WTC11 (cell line): Measurements from ENCODE around the gene KLK15. TPM values are rescaled to one million over a fixed set of nuclear protein-coding genes. Genes with fewer than 3 reads are reported as not detected.

Experiments
- ATAC-seq: fragments of 200-7000 bp; cut with Tn5 transposase; 2 replicates; pipeline ENCODE4 v1.10.0; 2021; ENCODE audit warnings: mild to moderate bottlenecking, moderate library complexity
- CTCF ChIA-PET: fragments of 300-600 bp; sonication (Branson Sonifier 250); formaldehyde crosslinking; loops from one replicate; lab custom pipeline; 2021; ENCODE audit warnings: antibody characterized with exemption; lab: Charles Lee
- POLR2A ChIA-PET: fragments of 350-600 bp; sonication (Branson Sonifier 250); formaldehyde crosslinking; loops from one replicate; lab custom pipeline; 2021; ENCODE audit warnings: antibody characterized with exemption; lab: Charles Lee
- DNase-seq: peaks from one replicate; pipeline ENCODE4 v3.0.0; 2021; ENCODE audit warnings: low spot score
- H3K27ac Mint-ChIP-seq: 2 replicates; pipeline ENCODE4 v1.8.0; 2021; ENCODE audit warnings: mixed read lengths
- H3K27me3 Mint-ChIP-seq: 2 replicates; pipeline ENCODE4 v1.8.0; 2021; ENCODE audit warnings: low read depth, mild to moderate bottlenecking, moderate library complexity, mixed read lengths
- H3K36me3 Mint-ChIP-seq: 2 replicates; pipeline ENCODE4 v1.8.0; 2021; ENCODE audit warnings: mixed read lengths
- H3K4me1 Mint-ChIP-seq: 2 replicates; pipeline ENCODE4 v1.8.0; 2022; ENCODE audit warnings: mixed read lengths
- H3K4me3 Mint-ChIP-seq: 2 replicates; pipeline ENCODE4 v1.8.0; 2021; ENCODE audit warnings: mild to moderate bottlenecking, moderate library complexity, mixed read lengths
- H3K9me3 Mint-ChIP-seq: 2 replicates; pipeline ENCODE4 v1.8.0; 2021; ENCODE audit warnings: mixed read lengths
- ATF1 ChIP-seq: sonication (generic); formaldehyde crosslinking; IDR thresholded peaks from 2 replicates; pipeline ENCODE4 v1.8.1; 2023; ENCODE audit warnings: mild to moderate bottlenecking, moderate library complexity, missing genetic modification reagents
- CBFB ChIP-seq: sonication (generic); formaldehyde crosslinking; IDR thresholded peaks from 2 replicates; pipeline ENCODE4 v1.8.1; 2022; ENCODE audit warnings: mild to moderate bottlenecking, low read depth, missing genetic modification reagents
- CREB1 ChIP-seq: sonication (generic); formaldehyde crosslinking; IDR thresholded peaks from 2 replicates; pipeline ENCODE4 v1.8.0; 2023; ENCODE audit warnings: mild to moderate bottlenecking, missing genetic modification reagents
- ELF4 ChIP-seq: sonication (generic); formaldehyde crosslinking; IDR thresholded peaks from 2 replicates; pipeline ENCODE4 v1.8.1; 2022; ENCODE audit warnings: low read depth, mild to moderate bottlenecking, moderate library complexity, missing genetic modification reagents
- EMX1 ChIP-seq: fragments of 250-450 bp; sonication (Bioruptor Pico); IDR thresholded peaks from 2 replicates; pipeline ENCODE4 v1.8.0; 2021; ENCODE audit warnings: mild to moderate bottlenecking
- ESRRA ChIP-seq: sonication (generic); formaldehyde crosslinking; IDR thresholded peaks from 2 replicates; pipeline ENCODE4 v1.8.1; 2022; ENCODE audit warnings: mild to moderate bottlenecking, missing genetic modification reagents, borderline replicate concordance
- ETV6 ChIP-seq: sonication (generic); formaldehyde crosslinking; IDR thresholded peaks from 2 replicates; pipeline ENCODE4 v1.8.1; 2022; ENCODE audit warnings: mild to moderate bottlenecking, missing genetic modification reagents
- GABPB1 ChIP-seq: sonication (generic); formaldehyde crosslinking; IDR thresholded peaks from 2 replicates; pipeline ENCODE4 v1.8.1; 2023; ENCODE audit warnings: mild to moderate bottlenecking, missing genetic modification reagents
- GRHL2 ChIP-seq: fragments of 250-450 bp; sonication (Bioruptor Pico); IDR thresholded peaks from 2 replicates; pipeline ENCODE4 v1.8.0; 2022; ENCODE audit warnings: mild to moderate bottlenecking, moderate library complexity; ENCODE audit not compliant: insufficient replicate concordance, severe bottlenecking
- IRF2 ChIP-seq: sonication (generic); formaldehyde crosslinking; IDR thresholded peaks from 2 replicates; pipeline ENCODE4 v1.8.0; 2022; ENCODE audit warnings: low read depth, missing genetic modification reagents, borderline replicate concordance
- JUN ChIP-seq: sonication (generic); formaldehyde crosslinking; IDR thresholded peaks from 2 replicates; pipeline ENCODE4 v1.8.0; 2023; ENCODE audit warnings: mild to moderate bottlenecking, missing genetic modification reagents
- MXD4 ChIP-seq: fragments of 250-450 bp; sonication (Bioruptor Pico); IDR thresholded peaks from 2 replicates; pipeline ENCODE4 v1.8.0; 2021; ENCODE audit warnings: mild to moderate bottlenecking, moderate library complexity, borderline replicate concordance
- NFYB ChIP-seq: sonication (generic); formaldehyde crosslinking; conservative IDR thresholded peaks from 2 replicates; pipeline ENCODE4 v1.8.0; 2022; ENCODE audit warnings: low read depth, missing genetic modification reagents
- NR2C2 ChIP-seq: sonication (generic); formaldehyde crosslinking; IDR thresholded peaks from 2 replicates; pipeline ENCODE4 v1.8.0; 2022; ENCODE audit warnings: mild to moderate bottlenecking, missing genetic modification reagents
- NR3C1 ChIP-seq: sonication (generic); formaldehyde crosslinking; conservative IDR thresholded peaks from 2 replicates; pipeline ENCODE4 v1.8.1; 2023; ENCODE audit warnings: low read depth, mild to moderate bottlenecking, missing genetic modification reagents
- OVOL2 ChIP-seq: fragments of 250-450 bp; sonication (Bioruptor Pico); IDR thresholded peaks from 2 replicates; pipeline ENCODE4 v1.9.0; 2021; ENCODE audit warnings: mild to moderate bottlenecking, borderline replicate concordance
- RELA ChIP-seq: sonication (generic); formaldehyde crosslinking; IDR thresholded peaks from 2 replicates; pipeline ENCODE4 v1.8.1; 2022; ENCODE audit warnings: missing genetic modification reagents, mild to moderate bottlenecking, borderline replicate concordance
- ZNF317 ChIP-seq: sonication (generic); formaldehyde crosslinking; IDR thresholded peaks from 2 replicates; pipeline ENCODE4 v1.8.1; 2023; ENCODE audit warnings: low read depth, mild to moderate bottlenecking, moderate library complexity, missing genetic modification reagents, borderline replicate concordance
- total RNA-seq: library from RNA; stranded (reverse); gene quantifications from 3 replicates; pipeline ENCODE4 v1.2.3, GENCODE V29; 2021
- TF ChIP-seq, protein P1 (sequence below): sonication (generic); formaldehyde crosslinking; IDR thresholded peaks from 2 replicates; pipeline ENCODE4 v1.8.1; 2023; ENCODE audit warnings: mild to moderate bottlenecking, missing genetic modification reagents, moderate library complexity
- TF ChIP-seq, protein P2 (sequence below): fragments of 250-450 bp; sonication (Bioruptor Pico); IDR thresholded peaks from 2 replicates; pipeline ENCODE4 v1.9.0; 2021; ENCODE audit warnings: mild to moderate bottlenecking
- TF ChIP-seq, protein P3 (sequence below): sonication (generic); formaldehyde crosslinking; IDR thresholded peaks from 2 replicates; pipeline ENCODE4 v1.8.0; 2023; ENCODE audit warnings: missing genetic modification reagents
- TF ChIP-seq, protein P4 (sequence below): fragments of 200-600 bp; IDR thresholded peaks from 2 replicates; pipeline ENCODE4 v1.8.0; 2022; ENCODE audit warnings: antibody characterized with exemption
- TF ChIP-seq, protein P5 (sequence below): fragments of 250-450 bp; sonication (Bioruptor Pico); IDR thresholded peaks from 2 replicates; pipeline ENCODE4 v2.1.2; 2022; ENCODE audit warnings: mild to moderate bottlenecking, moderate library complexity
- TF ChIP-seq, protein P6 (sequence below): fragments of 250-450 bp; sonication (Bioruptor Pico); IDR thresholded peaks from 2 replicates; pipeline ENCODE4 v1.8.0; 2021; ENCODE audit warnings: mild to moderate bottlenecking

Gene KLK15
- total RNA-seq, 1 experiment from 2014 or later, result not detected

DNA sequence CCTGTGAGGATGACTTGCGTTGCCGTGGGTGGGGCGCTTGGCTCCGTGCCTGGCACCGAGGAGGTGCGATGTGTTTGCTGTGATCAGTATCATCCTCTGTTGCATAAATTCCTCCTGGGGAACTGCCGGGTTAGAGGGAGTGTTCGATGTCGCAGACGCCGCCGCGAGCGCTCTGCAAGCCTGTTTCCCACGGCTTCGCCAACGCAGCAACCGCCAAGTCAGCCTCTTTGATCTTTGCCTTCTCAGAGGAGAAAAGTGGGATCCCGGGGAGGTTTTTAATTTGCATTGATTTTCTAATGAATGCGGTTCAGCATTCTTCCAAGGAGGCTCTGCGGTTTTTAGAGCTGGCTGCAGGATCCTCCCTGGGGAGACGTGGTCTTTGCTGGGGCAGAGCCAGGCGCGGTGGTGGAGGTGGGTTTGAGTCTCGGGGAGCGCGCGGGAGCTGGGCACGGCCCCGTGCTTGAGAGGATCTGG, 55.5 kb downstream of the KLK15 start (continued):
- TF ChIP-seq RELA (CRISPR knock-in tag), result no peak
- TF ChIP-seq, protein P1, sequence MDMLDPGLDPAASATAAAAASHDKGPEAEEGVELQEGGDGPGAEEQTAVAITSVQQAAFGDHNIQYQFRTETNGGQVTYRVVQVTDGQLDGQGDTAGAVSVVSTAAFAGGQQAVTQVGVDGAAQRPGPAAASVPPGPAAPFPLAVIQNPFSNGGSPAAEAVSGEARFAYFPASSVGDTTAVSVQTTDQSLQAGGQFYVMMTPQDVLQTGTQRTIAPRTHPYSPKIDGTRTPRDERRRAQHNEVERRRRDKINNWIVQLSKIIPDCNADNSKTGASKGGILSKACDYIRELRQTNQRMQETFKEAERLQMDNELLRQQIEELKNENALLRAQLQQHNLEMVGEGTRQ (CRISPR knock-in tag), result no peak
- TF ChIP-seq, protein P2, sequence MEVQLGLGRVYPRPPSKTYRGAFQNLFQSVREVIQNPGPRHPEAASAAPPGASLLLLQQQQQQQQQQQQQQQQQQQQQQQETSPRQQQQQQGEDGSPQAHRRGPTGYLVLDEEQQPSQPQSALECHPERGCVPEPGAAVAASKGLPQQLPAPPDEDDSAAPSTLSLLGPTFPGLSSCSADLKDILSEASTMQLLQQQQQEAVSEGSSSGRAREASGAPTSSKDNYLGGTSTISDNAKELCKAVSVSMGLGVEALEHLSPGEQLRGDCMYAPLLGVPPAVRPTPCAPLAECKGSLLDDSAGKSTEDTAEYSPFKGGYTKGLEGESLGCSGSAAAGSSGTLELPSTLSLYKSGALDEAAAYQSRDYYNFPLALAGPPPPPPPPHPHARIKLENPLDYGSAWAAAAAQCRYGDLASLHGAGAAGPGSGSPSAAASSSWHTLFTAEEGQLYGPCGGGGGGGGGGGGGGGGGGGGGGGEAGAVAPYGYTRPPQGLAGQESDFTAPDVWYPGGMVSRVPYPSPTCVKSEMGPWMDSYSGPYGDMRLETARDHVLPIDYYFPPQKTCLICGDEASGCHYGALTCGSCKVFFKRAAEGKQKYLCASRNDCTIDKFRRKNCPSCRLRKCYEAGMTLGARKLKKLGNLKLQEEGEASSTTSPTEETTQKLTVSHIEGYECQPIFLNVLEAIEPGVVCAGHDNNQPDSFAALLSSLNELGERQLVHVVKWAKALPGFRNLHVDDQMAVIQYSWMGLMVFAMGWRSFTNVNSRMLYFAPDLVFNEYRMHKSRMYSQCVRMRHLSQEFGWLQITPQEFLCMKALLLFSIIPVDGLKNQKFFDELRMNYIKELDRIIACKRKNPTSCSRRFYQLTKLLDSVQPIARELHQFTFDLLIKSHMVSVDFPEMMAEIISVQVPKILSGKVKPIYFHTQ, result no peak
- no peak for TF ChIP-seq ETV6 (CRISPR knock-in tag)
- TF ChIP-seq CREB1 (CRISPR knock-in tag), result no peak
- TF ChIP-seq EMX1 (CRISPR knock-in tag), result no peak
- no peak for TF ChIP-seq ZNF317 (CRISPR knock-in tag)
- TF ChIP-seq IRF2 (CRISPR knock-in tag), result no peak
- TF ChIP-seq GABPB1 (CRISPR knock-in tag), result no peak

DNA sequence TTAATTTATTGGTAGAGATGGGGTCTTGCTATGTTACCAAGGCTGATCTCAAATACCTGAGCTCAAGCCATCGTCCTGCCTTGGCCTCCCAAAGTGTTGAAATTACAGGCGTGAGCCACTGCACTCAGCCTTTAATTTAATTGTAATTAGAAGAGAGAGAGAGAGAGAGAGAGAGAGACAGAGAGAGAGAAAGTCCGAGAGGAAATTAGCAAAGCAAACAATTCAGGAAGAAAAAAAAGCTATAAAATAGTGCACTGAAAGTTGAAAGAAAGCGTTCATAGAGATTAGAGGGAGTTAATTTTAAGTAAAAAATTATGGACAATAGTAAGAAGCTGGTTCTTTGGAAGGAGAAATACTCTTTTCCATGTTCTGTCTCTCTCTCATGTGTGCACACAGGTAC, 56.1 kb downstream of the KLK15 start:
- H3K4me1 Mint-ChIP-seq, result peaks cover 21% of the 10 kb centered on the region

DNA sequence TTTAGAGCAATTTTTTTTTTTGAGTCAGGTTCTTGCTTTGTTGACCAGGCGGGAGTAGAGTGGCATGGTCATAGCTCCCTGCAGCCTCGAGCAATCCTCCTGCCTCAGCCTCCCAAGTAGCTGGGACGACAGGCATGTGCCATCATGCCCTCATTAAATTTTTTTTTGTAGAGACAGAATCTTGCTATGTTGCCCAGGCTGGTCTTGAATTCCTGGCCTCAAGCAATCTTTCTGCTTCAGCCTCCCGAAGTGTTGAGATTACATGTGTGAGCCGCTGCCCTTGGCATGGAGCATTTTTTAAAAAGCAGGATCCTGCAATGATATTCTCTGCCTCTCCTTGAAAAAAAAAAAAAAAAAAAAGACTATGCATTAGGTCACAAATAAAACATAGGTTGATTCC, 57.2 kb downstream of the KLK15 start:
- DNase-seq, result no peak
- TF ChIP-seq ELF4 (CRISPR knock-in tag), result no peak
- no peak for TF ChIP-seq CBFB (CRISPR knock-in tag)
- TF ChIP-seq, protein P3, sequence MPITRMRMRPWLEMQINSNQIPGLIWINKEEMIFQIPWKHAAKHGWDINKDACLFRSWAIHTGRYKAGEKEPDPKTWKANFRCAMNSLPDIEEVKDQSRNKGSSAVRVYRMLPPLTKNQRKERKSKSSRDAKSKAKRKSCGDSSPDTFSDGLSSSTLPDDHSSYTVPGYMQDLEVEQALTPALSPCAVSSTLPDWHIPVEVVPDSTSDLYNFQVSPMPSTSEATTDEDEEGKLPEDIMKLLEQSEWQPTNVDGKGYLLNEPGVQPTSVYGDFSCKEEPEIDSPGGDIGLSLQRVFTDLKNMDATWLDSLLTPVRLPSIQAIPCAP (CRISPR knock-in tag), result no peak
- TF ChIP-seq JUN (CRISPR knock-in tag), result no peak
- no peak for TF ChIP-seq OVOL2 (CRISPR knock-in tag)
- no peak for TF ChIP-seq GRHL2 (CRISPR knock-in tag)
- TF ChIP-seq, protein P1 (CRISPR knock-in tag), result no peak
- TF ChIP-seq, protein P4, sequence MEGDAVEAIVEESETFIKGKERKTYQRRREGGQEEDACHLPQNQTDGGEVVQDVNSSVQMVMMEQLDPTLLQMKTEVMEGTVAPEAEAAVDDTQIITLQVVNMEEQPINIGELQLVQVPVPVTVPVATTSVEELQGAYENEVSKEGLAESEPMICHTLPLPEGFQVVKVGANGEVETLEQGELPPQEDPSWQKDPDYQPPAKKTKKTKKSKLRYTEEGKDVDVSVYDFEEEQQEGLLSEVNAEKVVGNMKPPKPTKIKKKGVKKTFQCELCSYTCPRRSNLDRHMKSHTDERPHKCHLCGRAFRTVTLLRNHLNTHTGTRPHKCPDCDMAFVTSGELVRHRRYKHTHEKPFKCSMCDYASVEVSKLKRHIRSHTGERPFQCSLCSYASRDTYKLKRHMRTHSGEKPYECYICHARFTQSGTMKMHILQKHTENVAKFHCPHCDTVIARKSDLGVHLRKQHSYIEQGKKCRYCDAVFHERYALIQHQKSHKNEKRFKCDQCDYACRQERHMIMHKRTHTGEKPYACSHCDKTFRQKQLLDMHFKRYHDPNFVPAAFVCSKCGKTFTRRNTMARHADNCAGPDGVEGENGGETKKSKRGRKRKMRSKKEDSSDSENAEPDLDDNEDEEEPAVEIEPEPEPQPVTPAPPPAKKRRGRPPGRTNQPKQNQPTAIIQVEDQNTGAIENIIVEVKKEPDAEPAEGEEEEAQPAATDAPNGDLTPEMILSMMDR, result no peak
- no peak for TF ChIP-seq NR2C2
- no peak for TF ChIP-seq ATF1 (CRISPR knock-in tag)
- no peak for TF ChIP-seq ESRRA
- Mint-ChIP-seq H3K36me3 (no peaks in the 10 kb centered on the region), H3K4me3 (no peak overlapping the region), H3K27me3 (peaks cover 90% of the 10 kb centered on the region), H3K9me3 (no peaks in the 10 kb centered on the region), H3K27ac (no peak overlapping the region), H3K4me1 (peaks cover 21% of the 10 kb centered on the region)
- CTCF ChIA-PET, result interaction anchor here (8.3 to 10.3 kb wide), 2 partner anchors 53 to 71 kb away, joined by 184 to 195 read pairs; partner anchors contain the start of genes CLEC11A and SHANK1
- POLR2A ChIA-PET, result no interaction called here
- ATAC-seq, result no peak

More for the DNA sequence above, 56.1 kb downstream of the KLK15 start:
- POLR2A ChIA-PET, result interaction anchor here (0.6 to 1.3 kb wide), 2 partner anchors 34 to 52 kb away, joined by 5 to 11 read pairs; no protein-coding TSS in a partner anchor
- TF ChIP-seq, protein P5, sequence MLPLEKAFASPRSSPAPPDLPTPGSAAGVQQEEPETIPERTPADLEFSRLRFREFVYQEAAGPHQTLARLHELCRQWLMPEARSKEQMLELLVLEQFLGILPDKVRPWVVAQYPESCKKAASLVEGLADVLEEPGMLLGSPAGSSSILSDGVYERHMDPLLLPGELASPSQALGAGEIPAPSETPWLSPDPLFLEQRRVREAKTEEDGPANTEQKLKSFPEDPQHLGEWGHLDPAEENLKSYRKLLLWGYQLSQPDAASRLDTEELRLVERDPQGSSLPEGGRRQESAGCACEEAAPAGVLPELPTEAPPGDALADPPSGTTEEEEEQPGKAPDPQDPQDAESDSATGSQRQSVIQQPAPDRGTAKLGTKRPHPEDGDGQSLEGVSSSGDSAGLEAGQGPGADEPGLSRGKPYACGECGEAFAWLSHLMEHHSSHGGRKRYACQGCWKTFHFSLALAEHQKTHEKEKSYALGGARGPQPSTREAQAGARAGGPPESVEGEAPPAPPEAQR, result no peak
- no peak for TF ChIP-seq NR3C1 (CRISPR knock-in tag)
- TF ChIP-seq EMX1 (CRISPR knock-in tag), result no peak
- no peak for TF ChIP-seq MXD4 (CRISPR knock-in tag)
- no peak for TF ChIP-seq NFYB
- TF ChIP-seq, protein P6, sequence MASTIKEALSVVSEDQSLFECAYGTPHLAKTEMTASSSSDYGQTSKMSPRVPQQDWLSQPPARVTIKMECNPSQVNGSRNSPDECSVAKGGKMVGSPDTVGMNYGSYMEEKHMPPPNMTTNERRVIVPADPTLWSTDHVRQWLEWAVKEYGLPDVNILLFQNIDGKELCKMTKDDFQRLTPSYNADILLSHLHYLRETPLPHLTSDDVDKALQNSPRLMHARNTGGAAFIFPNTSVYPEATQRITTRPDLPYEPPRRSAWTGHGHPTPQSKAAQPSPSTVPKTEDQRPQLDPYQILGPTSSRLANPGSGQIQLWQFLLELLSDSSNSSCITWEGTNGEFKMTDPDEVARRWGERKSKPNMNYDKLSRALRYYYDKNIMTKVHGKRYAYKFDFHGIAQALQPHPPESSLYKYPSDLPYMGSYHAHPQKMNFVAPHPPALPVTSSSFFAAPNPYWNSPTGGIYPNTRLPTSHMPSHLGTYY, result no peak
- no peak for TF ChIP-seq ETV6 (CRISPR knock-in tag)
- no peak for DNase-seq
- H3K36me3 Mint-ChIP-seq, result no peaks in the 10 kb centered on the region
- H3K27me3 Mint-ChIP-seq, result peaks cover 96% of the 10 kb centered on the region
- no peaks in the 10 kb centered on the region for H3K9me3 Mint-ChIP-seq
- CTCF ChIA-PET, result interaction anchor here (0.9 to 10.3 kb wide), 4 partner anchors 54 to 240 kb away, joined by 3 to 195 read pairs (median 98); partner anchors contain the start of genes CLEC11A and SHANK1
- ATAC-seq, result no peak
- peak overlapping the region; percentile 59 for H3K4me3 Mint-ChIP-seq
- H3K27ac Mint-ChIP-seq, result 0 out of 2 replicates have a peak overlapping the region, but pooled peaks have one; percentile 51
